ENCODE measurements around the gene STMN3.
"Not testable (repeated sequence)": the region's sequence is repeated elsewhere in the genome, so short reads cannot be mapped to it uniquely, and the experiment has no call there.

STMN3 gene

DNA sequence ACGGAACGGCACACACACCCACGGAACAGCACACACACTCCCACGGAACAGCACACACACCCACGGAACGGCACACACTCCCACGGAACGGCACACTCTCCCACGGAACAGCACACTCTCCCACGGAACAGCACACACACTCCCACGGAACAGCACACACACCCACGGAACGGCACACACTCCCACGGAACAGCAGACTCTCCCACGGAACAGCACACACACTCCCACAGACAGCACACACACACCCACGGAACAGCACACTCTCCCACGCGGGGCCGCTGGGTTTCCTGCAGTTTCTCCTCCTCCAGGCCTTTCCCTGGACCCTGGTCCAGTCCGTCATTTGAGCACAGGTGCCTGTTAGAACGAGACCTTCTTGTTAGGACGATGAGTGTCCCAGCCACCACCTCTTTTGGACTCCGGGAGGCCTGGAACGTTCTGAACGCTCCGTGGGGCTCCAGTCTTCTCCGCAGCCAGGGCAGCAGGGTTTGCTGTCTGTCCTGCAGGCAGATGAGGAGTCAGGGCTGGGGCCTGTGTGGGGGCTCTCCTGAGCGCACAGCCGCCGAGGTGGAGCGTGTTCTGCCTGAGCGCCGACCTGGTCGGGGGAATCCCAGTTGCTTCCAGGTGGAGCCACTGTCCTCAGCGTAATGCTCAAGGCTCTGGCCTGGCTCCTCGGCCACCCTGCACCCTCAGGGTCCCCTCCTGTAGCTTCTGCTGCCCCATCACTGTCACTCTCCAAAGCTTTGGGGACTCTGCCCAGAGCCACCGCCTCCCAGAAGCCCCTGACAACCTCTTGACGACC, 25.6 kb upstream of the STMN3 start:
- no peak for DNase-seq (ENCODE audit: low read depth)

DNA sequence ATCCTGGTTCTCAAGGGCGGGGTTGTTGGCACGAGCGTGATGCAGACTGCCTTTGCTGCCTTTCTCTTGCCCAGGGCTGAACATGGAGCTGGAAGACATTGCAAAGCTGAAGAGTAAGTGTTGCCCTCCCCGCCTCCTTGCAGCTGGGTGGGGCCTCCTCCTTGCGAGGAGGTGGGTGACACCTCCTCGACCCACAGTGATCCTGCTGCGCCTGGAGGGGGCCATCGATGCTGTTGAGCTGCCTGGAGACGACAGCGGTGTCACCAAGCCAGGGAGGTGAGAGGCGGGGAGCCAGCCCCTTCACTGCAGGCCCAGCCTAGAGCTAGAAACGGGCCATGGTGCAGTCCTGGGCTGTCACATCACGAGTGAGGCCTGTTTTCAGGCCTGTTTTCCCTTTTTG, 24.8 kb upstream of the STMN3 start:
- DNase-seq (ENCODE audit: low read depth) = no peak

DNA sequence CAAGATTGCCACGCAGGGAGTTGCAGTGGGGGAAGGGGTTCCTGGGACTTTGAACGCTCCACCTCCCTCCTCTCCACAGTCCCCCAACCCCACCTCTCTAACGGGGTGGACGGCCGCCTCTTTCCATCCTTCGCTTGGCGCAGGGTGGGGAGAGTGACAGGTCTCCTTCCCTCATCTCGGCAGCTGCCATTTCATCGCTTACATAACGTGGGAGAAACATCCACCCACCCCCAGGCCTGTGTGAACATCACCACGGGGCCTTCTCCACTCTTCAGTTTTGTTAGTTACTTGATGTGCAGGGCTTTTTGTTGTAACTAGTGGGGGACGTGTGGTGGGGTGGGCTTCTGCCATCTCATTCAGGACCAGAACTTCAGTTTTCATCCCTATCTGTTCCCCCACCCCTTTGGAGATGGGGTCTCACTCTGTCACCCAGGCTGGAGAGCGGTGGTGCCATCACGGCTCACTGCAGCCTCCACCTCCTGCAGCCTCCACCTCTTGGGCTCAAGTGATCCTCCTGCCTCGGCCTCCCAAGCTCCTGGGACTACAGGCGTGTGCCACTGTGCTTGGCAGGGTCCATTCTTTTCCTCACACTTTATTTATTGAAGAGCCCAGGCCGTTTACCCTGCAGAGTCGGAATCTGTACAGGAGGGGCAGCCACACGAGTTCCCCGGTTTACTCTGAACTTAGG, 22.6 kb upstream of the STMN3 start:
- no peak for DNase-seq (ENCODE audit: low read depth)

DNA sequence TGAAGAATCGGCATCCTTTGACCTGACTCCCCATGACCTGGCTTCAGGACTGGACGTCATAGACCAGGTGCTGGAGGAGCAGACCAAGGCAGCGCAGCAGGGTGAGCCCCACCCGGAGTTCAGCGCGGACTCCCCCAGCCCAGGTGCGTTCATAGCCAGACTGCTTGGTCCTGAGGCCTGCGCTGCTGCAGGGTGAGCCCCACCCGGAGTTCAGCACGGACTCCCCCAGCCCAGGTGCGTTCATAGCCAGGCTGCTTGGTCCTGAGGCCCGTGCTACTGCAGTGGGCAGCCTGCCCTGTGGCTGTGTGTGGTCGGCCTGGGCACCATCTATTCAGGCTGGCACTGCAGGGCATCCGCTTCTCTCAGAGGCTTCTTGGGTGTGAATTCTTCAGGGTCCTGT, 20.7 kb upstream of the STMN3 start:
- DNase-seq (ENCODE audit: low read depth) = no peak

DNA sequence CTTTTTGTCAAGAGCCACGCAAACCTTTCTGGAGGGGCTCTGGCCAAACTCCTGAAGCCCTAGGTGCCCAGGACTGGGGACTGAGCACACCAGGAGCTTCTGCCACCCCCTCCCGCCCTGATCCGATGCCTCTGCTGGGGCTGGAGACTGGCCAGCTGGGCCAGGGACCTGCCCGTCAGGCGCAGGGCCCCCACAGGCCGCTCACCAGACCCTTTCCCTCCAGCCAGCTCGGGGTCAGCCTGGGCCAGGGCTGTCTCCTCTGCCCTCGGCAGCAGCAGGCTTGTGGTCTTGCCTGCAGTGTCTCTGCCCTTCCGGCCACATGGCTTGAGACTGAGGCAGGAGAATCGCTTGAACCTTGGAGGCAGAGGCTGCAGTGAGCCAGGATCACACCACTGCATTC, 19.4 kb upstream of the STMN3 start:
- DNase-seq (ENCODE audit: low read depth) = no peak

DNA sequence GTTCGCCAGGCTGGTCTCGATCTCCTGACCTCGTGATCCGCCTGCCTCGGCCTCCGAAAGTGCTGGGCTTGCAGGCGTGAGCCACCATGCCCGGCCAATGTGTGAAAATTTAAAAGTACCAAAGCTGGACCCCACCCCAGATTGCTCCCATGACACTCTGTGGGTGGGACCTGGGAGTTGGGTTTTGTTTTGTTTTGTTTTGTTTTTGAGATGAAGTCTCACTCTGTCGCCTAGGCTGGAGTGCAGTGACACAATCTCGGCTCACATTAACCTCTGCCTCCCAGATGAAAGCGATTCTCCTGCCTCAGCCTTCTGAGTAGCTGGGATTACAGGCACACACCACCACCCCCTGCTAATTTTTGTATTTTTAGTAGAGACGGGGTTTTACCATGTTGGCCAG, 18.5 kb upstream of the STMN3 start:
- not testable (repeated sequence) for DNase-seq (ENCODE audit: low read depth)

DNA sequence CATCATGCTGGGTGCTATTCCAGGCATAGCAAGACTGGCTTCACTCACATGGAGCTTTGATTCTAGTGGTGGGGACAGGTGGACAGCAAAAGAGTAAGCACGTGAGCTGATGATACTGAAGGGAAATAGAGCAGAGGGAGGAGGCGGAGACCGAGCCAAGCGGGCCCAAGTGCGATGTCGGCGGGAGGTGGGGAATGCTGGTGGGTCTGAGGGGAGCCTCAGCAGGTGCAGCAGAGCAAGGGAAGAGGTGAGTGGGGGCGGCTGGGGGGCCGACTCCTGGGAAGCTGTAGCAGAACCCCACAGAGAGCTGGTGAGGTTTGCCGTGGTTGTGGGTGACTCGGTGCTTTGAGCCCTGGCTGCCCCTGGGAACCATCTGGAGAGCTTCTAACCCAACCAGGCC, 15.1 kb upstream of the STMN3 start:
- no peak for DNase-seq (ENCODE audit: low read depth)

DNA sequence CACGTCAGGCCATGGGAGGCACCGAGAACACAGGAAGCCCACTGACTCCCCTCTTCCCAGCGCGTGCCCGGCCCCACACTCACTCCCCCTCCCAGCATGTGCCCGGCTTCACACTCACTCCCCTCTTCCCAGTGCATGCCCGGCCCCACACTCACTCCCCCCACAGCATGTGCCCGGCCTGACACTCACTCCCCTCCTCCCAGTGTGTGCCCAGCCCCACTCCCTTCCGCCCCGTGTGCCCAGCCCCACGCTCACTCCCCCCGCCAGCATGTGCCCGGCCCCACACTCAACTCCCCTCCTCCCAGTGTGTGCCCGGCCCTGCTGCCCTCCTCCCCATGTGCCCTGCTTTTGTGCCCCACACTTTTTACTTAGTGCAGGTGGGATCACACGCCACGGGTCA, 14.6 kb upstream of the STMN3 start:
- DNase-seq (ENCODE audit: low read depth) = no peak

DNA sequence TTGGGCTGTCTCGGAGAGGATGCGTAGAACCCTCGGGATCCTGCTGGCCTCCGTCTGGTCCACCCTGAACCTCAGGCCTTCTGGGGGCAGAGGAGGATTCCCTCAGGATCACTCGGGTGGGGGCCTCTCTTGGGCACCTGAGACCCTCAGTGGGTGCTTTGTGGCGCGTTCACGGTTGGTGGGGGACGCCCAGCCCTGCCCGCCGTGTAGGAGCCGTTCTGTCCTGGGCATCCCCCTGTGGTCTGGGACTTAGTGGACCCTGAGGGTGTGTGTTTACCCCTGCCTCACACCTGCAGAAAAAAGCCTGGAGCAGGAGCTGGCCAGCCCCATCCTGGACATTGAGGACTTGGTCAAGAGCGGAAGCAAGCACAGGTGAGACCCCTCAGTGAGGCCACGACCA, 12.5 kb upstream of the STMN3 start:
- DNase-seq (ENCODE audit: low read depth) = no peak

DNA sequence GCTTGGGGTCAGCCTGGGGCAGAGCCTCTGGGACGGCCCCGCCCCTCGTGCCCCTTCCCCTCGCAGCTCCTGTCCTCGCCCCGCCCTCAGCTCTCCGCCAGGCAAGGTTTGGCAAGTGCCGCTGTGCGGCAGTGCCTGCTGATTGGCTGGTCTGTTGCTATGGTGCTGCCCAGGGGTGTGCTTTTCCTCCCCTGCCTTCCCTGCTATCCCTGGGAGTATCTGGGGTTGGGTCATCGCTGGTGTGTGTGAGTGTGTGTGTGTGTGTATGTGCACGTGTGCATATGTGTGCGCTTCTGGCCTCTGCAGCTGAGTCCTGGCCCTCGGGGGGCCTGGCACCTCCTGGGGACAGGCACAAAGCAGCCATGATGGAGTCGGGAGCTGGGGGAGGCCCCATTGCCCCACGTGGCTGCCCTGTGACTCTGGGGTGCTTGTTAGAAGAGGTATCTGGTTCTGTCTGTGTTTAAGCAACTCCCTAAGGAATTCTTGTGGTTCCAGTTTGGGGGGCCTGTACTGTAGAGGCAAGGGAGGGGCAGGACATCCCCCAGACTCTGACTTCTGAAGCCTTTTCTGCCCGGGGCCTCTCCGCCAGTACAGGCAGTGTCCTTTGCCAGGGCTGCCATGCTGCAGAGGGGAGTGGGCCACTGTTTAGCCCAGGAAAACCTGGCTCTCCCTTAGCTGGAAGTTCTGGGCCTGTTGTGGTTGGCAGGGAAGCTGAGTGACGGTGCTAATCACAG, 11.8 kb upstream of the STMN3 start:
- DNase-seq (ENCODE audit: low read depth) = no peak

DNA sequence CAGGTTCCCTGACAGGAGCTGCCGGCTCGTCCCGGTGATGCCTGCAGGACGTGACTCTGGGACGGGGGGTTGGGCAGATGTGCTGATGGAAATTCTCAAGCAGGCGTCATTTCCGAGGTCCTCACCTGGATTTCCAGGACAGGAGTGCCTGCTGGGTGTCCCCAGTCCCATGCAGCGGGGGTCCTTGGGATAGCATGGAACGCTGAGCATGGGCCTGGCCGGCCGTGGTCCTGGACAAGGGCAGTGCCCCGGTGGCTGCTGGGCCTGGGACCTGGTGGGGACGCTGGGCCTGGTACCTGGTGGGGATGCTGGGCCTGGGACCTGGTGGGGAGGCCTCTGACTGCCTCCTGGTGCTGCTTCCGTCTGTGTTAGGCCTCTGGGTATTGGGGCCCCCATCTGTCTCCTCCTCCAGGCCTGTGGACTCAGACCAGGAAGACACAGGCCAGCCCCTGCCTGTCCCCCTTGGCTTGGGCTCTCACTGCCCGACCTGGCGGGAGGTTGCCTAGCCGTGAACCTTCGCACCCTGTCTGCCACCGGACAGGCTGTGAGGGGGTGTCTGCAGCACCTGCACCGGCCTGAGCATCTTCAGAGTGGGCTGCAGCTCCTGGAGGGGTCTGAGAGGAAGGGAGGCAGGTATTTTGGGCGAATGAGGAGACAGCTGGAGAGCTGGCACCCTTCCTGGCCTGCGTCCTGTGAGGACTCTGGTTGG, 11.1 kb upstream of the STMN3 start:
- DNase-seq (ENCODE audit: low read depth) = no peak

DNA sequence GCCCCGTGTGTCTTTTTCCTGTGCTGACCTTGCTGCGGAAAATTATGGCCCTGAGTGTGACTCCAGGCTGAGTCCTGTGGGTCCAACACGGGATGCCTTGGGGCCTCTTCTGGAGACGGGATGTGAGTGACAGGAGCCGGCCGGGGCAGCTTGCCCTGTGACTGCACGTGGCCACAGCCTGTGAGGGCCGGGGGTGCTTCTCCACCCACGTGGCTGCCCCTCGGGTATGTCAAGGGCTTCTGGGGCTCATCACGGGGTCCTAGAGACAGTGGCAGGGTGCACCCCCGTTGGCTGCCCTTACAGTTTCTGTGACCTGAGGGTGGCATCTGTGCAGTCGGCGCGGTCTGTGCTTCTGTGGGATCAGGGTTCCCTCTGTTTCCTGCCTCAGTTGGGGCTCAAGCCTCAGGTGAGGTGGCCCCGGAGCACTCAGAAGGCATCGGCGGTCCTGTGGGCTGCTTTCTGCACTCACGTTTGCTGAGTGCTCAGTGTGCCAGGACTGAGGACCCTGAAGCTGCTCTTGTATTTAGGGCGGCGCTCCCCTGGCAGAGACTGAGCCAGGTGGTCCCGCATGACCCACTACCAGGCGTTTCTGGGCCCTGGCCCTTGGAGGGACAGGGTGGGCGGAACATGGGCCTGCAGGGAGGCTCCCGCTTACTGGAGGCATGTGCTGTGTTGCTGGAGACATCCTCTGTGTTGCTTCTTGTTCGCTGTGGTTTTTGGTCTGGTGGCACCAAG, 10.3 kb upstream of the STMN3 start:
- no peak for DNase-seq (ENCODE audit: low read depth)

DNA sequence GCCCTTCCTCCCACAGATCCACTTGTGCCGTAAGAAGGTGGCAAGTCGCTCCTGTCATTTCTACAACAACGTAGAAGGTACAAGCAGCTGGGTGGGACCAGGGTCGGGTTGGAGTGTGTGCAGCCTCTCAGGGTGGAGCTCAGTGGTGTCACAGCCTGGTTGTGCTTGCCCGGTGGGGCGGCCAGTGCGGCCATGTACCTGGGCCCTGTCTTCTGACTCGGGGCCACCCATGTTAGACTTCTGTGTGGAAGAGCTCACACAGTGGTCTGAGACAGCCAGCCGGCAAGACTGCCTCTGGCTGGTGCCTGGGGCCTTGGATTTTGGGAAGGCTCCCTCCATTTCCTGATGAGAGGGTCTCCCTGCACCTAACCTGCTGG, 9.6 kb upstream of the STMN3 start:
- DNase-seq (ENCODE audit: low read depth) = no peak

DNA sequence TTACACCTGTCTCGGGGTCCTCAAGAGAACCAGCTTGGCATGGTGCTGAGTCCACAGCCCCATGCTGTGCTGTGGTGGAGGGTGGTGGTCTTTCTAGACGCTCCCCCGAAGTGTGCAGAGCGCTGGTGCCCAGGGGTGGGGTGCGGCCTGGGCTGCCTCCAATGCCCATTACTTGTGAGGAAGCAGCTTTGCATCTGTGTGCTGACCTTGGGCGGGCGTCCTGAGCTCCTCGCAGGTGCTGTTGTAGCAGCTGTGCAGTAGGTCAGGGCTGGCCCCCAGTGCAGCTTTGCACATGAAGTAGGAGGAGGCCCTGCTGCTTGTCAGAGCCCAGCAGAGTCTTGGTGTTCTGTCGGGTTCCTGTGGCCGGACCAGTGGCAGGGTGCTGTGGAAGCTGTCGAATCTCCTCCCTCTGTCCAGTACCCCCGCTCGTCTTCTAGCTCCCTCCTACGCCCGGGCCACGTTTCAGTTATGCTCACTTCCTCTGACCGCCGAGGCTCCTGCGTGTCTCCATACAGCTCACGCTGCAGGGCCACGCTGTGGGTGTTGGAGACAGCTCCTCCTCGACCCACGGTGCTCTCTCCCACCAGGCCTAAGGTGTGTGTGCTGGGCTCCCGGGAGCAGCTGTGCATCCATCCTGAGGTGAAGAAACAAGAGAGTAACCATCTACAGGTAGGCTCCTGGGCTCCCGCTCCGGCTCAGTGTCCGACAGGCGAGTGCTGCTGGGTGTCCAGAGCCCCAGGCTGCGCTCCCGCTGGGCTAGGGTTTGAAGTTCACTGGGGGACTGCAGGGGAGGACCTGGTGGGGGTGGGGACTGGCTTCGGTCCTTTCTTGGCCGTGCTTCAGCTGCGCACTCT, 9.0 kb upstream of the STMN3 start:
- no peak for DNase-seq (ENCODE audit: low read depth)

DNA sequence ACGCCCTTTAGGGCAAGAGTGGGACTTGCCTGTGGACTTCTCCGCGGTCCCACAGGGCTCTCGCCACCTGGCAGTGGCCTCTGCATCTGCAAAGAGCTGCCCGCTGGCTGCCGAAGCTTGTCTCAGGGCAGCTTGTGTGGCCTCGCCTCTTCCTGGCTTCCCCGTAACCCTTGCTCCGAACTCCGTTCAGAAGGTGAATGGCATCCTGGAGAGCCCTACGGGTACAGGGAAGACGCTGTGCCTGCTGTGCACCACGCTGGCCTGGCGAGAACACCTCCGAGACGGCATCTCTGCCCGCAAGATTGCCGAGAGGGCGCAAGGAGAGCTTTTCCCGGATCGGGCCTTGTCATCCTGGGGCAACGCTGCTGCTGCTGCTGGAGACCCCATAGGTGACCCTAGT, 7.9 kb upstream of the STMN3 start:
- no peak for DNase-seq (ENCODE audit: low read depth)

DNA sequence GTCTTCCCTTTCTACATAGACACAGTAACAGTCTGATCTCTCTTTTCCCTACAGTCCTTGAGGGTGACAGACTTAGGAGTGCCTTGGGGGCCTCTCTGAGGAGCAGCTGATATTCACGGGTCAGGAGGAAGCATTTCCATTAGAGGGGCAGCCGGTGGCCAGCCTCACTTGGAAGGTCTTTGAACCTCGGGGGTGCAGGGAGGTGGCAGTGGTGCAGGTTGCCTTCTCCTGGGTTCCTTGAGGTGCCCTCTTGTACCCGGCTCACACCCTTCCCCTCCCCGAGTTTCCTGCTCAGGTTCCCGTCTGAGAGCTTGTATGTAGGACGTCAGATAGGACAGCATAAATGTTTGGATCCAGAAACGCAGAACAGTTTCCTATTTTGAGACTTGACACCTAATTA, 7.4 kb upstream of the STMN3 start:
- no peak for DNase-seq (ENCODE audit: low read depth)

DNA sequence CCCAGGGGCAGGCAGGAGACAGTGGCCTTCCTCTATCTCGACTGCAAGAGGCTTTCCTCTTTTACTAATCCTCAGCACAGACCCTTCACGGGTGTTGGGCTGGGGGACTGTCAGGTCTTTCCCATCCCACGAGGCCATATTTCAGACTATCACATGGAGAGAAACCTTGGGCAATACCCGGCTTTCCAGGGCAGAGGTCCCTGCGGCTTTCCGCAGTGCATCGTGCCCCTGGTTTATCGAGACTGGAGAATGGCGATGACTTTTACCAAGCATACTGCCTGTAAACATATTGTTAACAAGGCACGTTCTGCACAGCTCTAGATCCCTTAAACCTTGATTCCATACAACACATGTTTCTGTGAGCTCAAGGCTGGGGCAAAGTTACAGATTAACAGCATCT, 7.0 kb upstream of the STMN3 start:
- DNase-seq (ENCODE audit: low read depth) = not testable (repeated sequence)

DNA sequence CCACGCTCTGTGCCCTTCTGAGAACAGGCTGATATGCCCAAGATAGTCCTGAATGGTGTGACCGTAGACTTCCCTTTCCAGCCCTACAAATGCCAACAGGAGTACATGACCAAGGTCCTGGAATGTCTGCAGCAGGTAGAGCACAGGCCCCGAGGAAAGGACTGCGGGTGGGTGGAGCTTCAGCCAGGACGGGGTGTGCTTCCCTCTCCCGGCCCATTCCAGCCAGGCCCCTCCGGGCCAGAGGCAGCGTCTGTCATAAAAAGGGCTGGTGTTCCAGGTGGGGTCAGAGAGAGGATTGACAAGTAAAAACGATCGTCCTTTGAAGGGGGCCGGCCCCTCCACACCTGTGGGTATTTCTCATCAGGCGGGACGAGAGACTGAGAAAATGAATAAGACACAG, 6.1 kb upstream of the STMN3 start:
- DNase-seq (ENCODE audit: low read depth) = no peak

DNA sequence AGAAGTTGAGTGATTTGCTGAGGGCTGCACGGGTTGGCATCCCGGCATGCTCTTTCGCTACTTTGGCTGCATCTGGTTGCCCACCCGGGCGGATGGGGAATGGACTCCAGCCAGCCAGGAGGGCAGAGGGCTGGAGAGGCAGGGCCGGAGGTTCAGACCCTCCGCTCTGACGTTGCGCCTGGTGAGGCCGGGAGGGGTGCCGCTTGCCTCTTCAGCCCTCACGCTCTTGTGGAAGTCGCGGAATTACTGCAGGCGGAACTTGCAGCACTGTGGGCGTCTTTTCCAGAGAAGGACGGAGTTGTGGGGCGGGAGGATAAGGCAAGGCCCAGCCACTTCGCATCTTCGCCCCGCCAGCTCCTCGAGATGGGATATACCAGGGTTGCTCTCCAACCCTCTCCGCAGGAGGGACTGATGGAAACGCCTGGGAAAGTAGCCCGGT, 5.5 kb upstream of the STMN3 start:
- no peak for DNase-seq (ENCODE audit: low read depth)

DNA sequence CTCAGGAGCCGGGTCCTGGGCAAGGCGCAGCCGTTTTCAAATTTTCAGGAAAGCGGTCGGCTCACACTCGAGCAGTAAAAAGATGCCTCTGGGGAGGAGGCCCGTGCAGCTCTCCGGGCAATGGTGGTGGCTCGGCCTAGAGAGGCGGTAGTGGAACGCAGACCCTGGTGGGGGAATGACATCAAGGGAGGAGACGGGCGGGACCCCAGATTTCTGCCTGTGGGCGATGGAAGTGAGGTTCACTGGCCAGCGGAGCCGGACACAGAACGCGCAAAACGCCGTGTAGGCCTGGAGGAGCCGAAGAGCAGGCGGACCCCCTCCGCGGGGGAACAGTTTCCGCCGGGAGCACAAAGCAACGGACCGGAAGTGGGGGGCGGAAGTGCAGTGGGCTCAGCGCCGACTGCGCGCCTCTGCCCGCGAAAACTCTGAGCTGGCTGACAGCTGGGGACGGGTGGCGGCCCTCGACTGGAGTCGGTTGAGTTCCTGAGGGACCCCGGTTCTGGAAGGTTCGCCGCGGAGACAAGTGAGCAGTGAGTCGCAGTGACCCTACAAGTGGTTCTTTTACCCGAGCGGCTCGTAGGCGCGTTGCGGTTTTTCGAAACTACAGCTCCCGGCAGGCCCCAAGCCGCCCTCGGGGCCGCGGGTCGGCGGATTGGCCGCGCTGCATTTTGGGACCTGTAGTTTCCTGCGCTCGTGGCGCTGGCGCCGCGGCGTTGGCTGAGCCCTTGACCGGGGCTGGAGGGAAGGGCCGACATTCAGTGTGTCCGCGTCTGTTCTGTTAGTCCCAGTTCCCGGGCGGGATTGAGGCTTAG, 4.9 kb upstream of the STMN3 start, which contains the start of gene RTEL1:
Gene RTEL1 (plus strand): TSS at position 376 of the 812 bp plus-strand sequence. CDS start 1,091 bp downstream, outside the sequence.
- peak; percentile 74 for DNase-seq (ENCODE audit: low read depth)
